CD1c-positive myeloid dendritic cell (primary cell): ENCODE results near the gene MCTP1.
"Not testable (repeated sequence)": the region's sequence is repeated elsewhere in the genome, so short reads cannot be mapped to it uniquely, and the experiment has no call there.

ENCODE experiments used
- DNase-seq: peaks from one replicate; pipeline ENCODE4 v3.0.0-alpha.2; 2016; ENCODE audit errors: extremely low spot score

Gene MCTP1

DNA sequence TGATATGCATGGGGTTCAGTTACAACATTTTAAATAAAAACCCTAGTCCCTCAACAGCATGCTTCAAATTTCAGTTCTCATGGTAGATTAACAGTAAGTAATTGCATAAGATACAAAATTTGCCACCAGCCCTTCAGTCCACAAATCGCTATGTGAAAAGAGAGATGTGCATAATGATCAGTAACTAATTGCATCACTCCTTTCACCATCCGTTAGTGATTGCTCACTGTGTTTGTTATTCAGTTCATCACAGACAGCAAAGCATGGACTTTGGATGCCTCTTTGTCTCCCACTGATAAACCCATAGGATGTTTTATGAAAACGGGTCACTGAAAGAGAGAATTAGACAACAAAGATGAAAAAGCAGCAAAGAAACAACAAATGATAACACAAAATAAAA, 103.2 kb downstream of the MCTP1 start:
- DNase-seq: no peak

DNA sequence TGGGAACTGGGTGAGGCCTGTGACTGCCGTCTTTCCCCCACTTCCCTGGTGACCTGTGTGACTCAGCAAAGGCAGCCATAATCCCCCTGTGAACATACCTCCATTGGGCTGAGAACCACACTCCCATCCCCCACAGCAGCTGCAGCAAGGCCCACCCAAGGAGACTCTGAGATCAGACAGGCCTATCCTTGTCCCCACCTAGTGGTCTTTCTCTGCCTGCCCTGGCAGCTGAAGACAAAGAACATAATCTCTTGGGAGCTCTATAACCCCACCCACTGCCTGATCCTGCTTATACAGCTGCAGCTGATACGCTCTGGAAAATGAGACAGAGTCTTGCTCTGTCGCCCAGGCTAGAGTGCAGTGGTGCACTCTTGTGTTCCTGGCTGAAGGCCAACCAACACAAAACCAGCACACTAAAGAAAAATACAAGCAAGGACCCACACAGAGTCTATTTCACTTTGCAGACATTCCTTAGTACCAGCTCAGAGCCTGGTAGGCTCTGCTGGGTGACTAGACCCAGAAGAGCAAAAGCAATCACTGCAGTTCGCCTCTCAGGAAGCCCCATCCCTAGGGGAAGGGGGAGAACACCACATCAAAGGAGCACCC, 106.7 kb downstream of the MCTP1 start:
- no peak for DNase-seq

DNA sequence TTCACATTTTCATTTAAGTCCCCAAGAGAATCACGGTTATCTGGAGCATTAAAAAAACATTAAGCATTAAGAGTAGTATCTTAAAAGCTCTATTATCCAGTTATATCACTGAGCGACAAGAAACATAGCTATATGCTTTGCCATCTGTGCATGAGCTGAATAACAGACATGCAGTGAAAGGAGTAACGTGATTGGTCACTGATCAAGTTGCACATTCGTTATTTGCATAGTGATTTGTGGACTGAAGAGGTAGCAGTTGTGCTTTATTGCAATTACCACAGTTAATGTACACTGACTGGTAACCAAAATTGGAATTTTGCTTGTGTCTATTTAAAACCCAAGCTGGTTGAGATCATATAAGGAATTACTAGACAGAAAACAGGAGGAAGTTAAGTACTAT, 107.4 kb downstream of the MCTP1 start:
- DNase-seq: no peak

DNA sequence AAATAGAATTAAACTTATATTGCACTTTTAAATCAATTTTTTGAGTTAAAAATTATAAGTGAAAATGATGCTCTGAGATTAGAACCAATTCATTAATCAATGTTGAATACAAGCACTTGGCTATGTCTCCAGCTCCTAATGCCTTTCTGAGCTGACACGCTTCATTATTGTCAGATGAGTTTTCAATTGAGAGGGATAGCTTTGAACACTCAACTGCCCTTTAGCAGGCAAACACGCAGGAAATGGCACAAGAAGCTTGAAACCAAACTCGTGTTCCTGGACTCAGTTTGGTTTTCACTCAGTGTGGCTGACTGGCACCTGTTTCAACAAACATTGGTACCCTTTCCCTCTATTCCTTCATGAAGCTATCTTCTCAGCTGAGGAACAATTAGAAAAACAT, 109.8 kb downstream of the MCTP1 start:
- no peak for DNase-seq

DNA sequence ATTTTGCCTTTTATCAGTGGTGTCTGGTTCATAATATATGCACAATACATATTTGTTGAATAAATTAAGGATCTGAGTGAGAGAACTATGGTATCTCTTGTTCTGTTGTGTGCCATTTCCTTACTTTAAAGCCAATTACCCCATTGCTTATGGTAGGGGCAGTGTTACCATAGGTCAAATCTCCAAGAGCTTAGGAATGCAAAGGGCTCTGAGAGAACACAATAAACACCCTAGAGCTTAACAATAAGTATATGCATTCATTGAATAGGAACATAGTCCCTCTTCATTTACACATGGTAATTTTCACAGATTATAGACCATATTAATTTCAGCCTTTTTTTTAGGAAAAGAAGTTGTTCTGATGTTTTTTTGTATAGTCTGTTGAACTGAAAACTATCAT, 112.2 kb downstream of the MCTP1 start:
- no peak for DNase-seq

DNA sequence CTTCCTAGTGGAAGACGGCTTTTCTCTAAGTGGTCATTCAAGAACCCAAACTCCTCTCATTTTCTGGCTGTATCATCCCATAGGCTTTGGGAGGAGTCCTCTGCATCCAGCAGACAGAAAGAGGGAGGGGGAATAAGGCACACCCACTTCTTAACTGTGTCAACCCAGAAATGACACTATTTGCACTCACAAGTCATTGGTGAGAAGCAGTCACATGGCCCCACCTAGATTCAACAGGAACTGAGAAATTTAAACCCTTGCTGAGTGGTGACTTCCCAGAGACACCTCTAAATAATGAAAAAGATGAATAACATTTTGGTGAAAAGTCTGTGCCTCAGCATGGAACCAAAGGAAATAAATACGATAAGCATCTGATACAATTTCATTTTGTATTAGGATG, 120.0 kb downstream of the MCTP1 start:
- DNase-seq: no peak

DNA sequence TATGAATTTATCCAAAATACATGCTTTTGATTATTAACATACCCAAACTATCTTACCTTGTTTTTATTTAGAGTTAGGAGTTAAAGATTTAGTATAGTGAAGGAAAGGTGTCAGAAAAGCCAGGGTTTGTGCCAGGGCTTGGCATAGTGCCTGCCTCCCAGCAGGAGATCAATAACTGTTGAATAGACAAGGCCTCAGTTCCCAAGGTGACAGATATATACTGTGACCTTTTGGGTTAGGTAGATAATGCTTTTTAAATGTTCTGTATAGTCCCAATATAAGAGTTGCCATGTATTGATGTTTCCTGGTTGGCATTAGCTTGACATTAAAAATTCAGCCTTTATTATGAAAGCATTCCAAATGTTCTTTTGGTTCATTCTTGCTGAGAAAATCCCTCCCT, 121.8 kb downstream of the MCTP1 start:
- no peak for DNase-seq

DNA sequence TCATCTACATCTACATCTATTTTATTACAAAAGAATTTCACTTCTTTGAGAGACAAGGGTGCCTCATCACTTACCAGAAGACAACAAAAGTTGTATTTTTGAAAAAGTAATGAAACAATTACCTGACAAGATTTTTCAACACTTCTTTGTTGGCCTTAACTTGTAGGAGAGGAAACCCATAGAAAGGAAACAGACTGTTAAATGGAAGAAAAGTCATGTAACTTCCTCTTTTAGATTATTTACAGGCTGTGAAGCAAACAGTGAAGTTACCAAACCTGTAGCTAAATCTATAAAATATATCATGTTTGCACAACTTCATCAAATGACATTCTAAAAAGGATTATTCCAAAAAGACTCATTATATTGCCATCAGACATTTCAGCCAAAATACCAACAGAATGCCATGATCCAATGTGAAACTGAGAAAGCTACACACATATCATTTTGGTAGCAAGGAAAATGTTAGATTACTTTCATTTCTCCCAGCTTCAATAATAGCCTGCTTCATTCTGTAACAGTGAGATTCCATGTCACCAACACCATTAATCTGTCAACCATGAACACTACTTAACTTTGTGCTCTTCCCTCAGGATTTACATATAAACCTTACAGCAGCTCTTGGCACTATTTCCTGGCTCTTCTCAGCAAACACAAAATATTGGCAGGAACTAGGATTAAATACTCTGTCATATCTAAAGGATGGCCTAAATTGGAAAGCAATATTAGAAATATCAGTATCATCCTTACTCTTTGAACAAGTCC, 122.5 kb downstream of the MCTP1 start:
- DNase-seq: peak; percentile 6

DNA sequence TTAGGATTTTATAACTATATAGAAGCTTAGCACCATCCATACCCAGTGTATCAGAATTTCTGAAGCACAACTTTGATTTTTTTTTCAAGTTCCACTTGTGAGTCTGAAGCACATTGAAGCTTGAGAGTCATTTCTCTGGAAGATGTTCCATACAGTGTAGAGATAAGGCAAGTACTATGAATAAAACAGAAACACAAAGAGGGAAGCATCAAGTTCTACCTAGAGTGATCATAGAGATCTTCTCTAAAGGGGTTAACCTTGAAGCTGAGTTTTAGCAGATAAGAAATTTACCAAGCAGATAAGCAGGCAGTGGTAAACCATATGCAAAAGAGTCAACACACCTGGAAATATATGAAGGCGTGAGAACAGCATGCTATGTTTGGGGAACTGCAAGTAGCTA, 125.3 kb downstream of the MCTP1 start:
- no peak for DNase-seq

DNA sequence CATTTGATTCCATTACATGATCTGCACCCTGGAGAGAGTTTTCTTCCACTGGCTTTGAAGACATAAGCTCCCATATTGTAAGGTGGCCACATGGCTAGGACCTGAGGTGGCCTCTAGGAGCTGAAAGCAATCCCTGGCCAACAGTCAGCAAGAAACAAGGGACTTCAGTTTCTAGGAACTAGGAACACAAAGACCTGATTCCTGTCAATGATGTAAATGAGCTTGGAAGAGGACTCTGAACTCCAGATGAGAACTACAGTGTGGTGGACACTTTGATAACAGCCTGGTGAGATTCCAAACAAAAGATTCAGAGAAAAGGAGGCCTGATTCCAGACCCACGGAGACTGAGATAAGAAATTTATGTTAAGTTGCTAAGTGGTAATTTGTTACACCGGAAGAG, 129.0 kb downstream of the MCTP1 start:
- DNase-seq: no peak

DNA sequence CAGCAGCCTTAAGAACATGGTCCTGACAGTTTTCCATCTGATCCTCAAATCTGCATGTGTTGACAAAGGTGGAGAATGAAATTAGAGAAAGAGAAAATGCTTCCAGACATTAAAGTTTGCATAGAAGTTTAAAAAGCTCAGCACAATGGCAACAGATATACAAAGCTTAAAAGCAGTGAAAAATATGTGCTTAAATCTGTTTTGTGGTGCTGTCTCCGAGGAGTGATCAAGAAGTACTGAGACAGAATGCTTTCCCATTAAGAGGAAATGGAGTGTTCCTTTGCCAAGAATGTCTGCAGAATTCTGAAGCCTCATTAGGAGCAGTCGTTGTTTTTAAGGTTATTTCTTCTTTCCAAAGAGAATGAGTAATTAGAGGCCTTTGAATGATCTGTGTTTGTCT, 131.4 kb downstream of the MCTP1 start:
- no peak for DNase-seq

DNA sequence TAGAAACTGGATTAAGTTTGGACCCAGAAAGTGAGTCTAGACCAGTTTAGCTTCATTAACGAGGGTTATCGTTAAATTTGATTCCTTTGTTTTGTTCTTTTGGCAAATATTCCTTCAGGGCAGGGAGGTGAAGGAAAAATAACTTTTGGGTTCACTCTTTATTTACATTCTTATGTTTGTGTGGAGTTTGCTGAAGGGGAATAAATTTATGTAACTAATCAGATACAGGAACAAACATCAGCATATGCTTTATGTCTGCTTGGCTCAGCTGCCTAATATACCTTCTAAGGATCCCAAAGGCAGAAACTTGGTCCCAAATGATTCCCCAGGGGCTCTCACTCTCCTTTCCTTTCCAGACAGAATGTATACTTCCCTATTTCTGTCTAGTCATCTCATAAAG, 132.4 kb downstream of the MCTP1 start:
- DNase-seq: no peak

DNA sequence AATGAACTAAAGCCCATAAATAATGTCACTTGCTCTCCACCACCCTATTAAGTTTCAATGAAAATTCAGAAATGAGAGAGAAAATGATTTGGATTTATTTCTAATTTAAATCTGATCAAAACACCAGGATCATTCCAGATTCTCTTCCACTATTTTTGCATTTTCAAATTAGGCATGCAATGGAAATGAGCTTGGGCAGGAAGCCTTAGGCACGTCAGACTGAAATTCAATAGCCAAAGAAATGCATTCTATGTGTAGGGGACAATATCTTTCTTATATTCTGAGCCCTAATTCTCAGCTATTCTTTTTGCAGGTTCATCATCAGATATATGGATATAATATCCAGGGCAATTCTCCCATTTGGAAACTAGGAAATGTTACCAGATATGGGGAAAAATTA, 132.8 kb downstream of the MCTP1 start:
- no peak for DNase-seq

DNA sequence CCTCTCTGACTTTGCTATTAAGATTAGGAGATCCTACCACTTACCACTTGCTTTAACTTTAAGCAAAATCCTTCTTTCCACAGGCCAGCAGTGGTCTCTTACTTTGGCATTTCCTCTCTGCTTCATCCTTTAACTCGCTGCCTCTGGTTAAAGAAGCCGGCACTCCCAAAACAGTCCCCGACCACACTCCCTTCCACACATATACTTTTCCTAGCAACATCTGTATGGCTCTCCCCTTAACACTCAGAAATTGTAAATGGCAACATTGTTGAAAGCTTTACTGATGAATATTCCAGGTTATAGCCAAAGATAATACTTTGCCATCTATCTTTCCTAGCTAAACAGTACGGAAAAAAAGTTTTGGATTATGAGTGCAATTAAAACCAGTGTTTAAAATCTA, 133.2 kb downstream of the MCTP1 start:
- no peak for DNase-seq

DNA sequence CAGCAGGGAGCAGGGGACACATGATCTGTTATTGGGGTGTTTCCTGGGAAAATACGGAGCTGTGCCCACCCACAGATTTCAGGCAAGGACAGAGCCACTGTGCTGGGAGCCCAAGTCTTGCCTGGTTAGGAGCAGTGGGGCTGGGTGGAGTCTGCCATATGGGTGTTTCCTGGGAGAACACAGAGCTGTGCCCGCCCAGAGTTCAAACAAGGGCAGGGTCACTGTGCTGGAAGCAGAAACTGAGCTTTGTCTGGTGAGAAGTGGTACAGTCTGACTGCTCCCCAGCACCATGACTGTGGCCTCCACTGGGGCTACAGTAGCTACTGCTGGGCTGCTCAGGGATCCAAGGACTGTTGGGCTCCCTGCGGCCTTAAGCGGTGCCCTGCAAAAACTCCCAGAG, 135.5 kb downstream of the MCTP1 start:
- no peak for DNase-seq

DNA sequence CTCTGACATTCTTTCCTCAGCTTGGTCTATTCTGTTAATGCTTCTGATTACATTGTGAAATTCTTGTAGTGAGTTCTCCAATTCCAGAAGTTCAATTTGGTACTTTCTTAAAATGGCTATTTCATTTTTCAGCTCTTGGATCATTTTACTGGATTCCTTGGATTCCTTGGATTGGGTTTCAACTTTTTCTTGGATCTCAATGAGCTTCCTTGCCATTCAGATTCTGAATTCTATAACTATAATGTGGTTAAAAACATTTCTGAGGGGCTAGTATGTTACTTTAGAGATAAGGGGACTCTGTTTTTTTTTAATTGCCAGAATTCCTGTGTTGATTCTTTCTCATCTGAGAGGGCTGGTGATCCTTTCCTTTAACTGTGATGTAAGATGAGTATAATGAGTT, 136.4 kb downstream of the MCTP1 start:
- no peak for DNase-seq

DNA sequence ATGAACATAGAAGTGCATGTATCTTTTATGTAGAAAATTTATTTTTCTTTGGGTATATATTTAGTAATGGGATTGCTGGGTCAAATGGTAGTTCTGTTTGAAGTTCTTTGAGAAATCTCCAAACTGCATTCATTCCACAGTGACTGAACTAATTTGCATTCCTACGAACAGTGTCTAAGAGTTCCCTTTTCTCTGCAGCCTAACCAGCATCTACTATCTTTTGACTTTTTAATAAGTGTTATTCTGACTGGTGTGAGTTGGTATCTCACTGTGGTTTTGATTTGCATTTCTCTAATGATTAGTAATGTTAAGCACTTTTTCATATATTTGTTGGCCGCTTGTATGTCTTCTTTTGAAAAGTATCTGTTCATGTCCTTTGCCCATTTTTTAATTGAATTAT, 141.0 kb downstream of the MCTP1 start:
- not testable (repeated sequence) for DNase-seq

DNA sequence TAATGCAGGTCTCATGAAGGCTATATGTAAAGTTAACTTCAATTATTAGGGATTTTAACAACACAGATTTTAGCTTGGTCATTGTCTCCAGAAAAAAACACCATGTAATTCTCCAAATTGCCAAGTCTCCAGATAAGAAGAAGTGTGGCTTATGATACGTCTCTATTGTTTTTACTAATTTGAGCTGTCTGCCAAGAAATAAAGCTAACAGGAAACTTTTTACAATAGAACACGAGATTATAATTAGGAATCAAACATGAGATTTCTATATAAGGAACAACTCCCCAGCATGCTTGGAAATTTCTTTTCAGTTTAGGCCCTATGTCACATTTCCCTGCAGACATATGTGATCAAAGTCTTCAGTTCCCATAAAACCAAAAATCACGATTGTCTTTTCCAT, 142.7 kb downstream of the MCTP1 start:
- no peak for DNase-seq

DNA sequence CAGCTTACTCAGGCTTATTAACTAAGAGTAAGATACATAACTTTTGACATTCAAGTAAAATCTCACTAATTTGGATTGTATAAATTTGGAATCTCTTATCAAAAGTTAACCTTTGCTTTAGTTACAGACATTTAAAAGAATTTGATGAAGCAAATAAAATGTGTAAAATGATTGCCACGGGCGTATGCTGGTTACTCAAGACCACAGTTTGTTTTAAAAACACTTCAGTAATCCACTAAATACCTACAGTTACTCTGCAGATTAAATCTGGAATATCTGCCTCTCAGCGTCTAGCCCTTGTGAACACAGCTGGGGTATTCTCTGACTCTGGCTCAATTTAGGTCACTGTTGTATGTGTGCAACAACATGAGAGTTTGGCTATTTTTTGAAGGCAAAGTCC, 143.8 kb downstream of the MCTP1 start:
- no peak for DNase-seq

DNA sequence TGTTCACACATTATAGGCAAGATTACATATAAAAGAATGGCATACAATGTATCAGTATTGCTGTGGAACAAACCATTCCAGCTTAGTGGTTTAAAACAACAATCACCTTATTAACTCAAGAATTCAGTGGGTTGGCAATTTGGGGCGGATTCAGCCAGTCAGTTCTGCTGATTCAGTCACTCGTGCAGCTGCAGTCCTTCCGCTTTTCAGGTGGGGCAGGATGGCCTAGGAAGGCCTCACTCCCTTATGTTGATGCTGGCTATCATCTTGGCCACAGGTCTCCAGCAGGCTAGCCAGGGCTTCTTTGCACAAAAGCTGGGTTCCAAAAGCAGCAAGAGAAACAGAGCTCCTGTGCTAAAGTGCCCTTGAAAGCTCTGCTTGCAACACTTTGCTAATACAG, 150.6 kb downstream of the MCTP1 start:
- no peak for DNase-seq

DNA sequence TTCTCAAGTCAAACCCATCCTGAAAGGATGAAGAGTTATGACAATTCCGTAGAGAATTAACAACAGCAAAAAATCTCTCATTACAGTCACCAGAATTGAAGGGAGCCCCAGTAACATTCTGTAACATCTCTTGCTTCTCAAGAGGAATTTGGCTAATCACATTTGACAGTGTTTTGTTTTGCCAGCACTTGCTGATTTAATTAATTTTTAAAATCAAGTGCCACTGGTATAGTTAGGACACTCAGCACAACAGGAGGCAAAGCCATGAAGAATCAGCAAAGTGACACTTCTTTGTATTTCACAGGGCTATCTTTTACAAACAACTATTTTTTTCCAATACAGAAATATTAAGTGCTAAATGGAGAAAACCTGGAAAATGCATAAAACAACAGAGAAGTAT, 152.8 kb downstream of the MCTP1 start:
- DNase-seq: no peak

DNA sequence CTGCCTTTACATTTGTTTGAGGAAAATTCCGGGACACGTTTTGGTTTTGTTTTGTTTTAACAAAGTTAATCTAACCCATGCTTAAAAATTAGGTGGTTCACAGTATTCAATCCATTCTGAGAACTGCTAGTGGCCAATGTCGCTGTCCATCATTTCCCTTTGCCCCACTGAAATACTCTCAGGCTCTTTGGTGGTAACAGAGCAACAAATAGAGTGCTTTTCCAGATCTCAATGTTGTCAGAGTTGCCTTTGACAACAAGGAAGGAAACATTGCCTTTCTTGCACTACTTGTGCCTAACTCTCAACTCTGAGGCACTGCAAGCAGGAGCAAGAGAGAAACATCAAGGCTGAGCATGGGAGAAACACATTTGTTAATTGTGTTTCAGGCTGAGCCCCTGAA, 154.0 kb downstream of the MCTP1 start:
- no peak for DNase-seq

DNA sequence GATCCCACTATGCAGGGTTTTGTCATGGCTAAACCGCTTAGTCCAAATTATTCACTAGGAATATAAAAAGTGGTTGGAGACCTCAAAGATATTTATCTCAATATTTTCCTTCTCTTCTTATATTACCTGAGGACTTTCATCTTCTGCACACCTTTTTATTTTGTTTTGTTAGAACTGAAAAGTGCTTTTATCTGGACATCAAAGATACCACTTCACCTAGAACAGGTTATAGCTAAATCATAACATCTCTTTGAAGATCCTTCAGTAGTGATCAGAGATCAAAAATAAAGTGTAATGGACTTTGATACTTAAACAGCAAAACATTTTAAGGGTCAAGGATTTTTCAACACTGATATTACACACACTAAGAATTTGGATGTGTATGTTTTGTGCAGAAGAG, 160.2 kb downstream of the MCTP1 start:
- DNase-seq: no peak

DNA sequence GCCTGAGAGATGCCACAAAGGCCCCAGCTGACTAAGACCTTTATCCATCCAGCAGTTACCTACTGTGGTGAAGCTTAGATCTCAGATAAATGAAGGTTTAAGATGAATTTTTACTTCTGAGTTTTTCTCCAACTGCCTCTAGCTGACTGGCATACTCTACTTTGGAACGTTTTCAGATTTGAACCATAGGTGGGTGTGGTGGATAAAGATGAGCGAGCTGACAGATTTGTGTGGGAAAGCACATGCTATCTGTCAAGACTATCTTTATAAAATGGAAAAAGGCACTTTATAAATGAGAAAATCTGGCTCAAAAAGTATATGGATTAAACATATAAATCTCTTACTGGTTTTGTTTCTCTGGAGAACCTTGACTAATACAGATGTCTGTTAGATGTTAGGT, 160.8 kb downstream of the MCTP1 start:
- DNase-seq: no peak
